CD4-positive, alpha-beta T cell treated with Interleukin-4 for 1 hour (primary cell): ENCODE measurements around the gene SLC43A2.

Source experiments
- DNase-seq, 2 donors: peaks; one replicate each; pipeline ENCODE4 v3.0.0-alpha.2; 2020 to 2022

Gene SLC43A2

DNA sequence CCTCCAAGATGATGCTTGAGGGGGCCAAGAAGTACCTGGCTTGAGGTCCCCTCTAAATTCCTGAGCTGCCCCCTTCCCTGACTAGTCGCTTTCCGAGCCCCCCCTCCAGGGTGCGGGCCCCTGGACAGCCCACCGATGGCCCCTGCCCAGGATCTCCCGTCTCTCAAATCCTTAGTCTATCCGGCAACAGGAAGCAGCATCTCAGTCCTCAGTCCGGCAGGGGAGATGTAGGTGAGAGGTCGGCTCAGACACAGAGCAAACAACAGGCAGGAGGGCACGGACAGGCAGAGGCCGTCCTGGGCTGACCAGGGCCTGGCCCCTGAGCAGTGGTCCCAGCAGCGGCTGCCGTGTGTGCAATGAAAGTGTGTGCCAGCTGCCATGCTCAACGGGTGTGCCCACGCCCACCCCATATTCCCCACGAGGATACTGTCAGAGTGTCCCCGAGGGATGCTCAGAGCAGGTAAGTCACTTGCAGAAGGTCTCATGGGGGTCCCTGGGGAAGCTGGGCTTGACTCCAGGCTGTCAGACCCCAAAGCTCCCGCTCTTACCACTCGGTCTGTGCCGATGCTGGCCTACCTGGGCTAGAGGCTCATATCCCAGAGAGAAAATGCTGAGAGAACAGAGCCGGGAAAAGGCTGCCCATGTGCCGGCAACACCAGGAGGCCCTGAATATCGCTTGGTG lies 7.2 kb downstream of the SLC43A2 start:
- DNase-seq, result no peak

- no peak for DNase-seq
Measured at GRCh38 chr17:1620486-1620885, 8.1 kb downstream of the SLC43A2 start.

DNA sequence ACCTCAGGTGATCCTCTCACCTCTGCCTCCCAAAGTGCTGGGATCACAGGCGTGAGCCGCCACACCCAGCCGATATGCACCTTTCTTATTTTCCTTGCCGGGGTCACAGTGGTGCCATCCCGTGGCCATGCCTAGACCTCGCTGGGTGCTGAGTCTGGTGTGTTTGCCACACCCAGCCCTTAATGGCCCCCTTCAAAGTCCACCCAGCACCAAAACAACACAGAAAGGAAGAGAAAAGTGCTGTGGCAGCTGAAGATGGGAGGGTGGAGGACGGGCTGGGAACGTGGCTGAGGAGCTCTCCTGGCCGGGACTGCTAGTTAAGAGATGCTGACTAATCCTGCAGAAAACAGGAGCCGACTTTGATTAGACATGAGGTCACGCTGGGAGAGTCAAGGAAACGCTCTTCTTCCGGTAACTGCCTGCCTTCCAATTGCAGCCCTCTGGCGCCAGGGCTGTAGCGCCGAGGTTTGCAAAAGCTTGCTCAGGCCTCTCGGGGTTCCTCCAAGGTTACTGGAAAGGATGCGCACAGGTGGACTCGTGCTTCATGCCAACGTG lies 10.9 kb downstream of the SLC43A2 start:
- DNase-seq, result no peak

- DNase-seq, result no peak
Measured at GRCh38 chr17:1616101-1616500, 12.5 kb downstream of the SLC43A2 start.

DNA sequence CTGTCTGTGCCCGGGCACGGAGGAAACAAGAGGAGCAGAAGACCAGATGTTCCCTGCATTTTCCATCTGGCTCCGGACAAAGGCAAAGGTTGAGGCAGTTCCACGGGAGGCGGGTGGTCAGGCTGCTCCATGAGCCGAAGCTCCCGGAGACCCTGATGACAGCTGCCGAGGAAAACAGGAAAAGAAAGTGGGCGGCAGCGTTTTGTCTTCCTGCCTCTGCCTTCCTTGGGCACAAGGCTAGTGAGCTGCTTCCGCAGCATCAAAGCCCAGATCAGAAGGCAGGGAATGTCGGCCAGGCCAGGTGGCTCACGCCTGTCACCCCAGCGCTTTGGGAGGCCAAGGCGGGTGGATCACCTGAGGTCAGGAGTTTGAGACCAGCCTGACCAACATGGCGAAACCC lies 16.2 kb downstream of the SLC43A2 start:
- DNase-seq, result no peak

- no peak for DNase-seq
Measured at GRCh38 chr17:1611715-1612114, 16.9 kb downstream of the SLC43A2 start.

DNA sequence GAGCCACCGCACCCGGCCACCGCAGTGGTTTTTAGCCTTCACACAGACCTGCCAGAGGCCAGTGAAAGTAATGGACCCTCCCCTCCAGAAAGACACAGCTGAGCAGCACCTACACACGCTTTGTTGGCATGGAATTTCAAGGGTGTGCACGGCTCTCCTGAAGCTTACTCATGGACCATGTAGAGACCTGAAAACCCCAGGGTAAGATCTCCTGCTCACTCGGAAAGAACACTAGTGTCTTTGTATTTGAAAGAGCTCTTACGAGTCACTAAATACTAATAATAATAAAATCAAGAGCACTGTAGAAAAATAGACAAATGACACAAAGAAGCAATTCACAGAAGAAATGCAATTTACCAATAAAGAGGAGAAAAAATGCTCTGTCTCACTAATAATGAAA lies 20.0 kb downstream of the SLC43A2 start:
- no peak for DNase-seq

DNA sequence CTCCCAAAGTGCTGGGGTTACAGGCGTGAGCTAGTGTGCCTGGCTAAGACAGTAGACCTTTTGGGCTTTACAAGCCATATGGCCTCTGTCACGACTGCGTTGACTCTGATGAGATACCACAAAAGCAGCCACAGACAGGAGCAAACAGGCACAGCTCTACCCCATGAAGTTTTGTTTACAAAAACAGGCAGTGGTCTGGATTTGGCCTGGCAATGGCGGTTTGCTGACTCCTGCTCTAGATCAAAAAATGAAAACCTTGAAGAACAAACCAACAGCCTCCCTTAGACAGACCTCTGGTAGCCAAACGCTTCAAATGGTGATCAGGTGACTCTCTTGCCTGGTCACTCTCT lies 20.7 kb downstream of the SLC43A2 start:
- no peak for DNase-seq

DNA sequence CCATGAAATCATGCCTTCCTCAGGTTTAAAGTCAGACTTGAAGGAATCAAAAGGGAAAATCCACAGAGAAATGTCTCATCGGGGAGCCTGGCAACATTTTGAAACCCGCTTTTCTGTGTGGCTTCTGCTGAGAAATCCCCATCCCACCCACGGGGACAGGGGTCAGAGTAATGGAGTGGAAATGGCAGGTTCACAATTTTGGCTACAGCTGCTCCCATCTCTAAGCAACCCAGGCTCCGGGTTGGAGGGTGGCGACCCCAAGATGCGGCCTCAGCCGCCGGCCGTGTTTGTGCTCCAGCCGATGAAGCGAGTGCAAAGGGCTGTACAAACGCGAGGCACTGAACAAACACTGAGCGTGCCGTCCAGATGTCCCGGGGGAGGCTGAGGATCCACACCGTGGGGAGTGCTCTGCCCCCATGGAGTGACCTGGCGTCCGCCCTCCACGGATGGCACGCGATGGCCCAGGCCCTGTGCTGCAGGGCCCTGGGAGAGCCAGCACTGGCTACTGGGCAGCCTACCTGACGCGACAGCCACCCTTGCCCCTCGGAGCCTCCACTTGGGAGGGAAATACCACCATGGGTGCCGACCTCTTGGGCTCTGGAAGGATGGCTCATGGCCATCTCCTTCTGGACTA lies 22.2 kb downstream of the SLC43A2 start:
- DNase-seq, result no peak

DNA sequence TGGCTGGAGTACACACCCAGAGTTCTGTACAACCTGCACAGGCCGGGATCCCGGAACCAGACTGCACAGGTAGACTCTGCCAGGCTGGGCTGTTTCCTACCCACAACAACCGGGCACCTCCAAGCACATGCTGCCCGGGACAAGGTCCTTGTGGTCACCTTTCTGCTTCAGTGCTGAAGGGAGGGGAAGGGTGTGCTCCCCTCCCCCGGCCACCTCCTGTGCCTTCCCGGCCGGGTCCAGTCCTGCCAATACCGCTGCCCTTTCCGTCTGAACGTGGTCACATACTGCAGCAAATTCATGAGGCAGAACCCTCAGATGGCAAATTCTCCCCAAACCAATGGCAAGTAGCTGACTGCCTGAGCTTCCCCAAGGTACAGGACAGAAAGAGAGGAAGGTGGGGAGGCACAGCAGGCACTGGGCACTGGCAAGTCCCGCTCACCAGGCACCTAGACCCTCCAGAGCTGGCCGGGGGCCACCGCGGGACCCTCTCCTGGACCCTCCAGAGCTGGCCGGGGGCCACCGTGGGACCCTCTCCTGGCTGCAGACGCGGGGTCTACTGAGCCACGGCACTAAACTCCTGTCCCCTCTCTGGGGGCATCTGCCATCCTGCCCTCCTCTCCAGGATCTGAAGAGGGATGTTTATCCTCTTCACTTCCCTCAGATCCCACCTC lies 22.8 kb downstream of the SLC43A2 start:
- no peak for DNase-seq

DNA sequence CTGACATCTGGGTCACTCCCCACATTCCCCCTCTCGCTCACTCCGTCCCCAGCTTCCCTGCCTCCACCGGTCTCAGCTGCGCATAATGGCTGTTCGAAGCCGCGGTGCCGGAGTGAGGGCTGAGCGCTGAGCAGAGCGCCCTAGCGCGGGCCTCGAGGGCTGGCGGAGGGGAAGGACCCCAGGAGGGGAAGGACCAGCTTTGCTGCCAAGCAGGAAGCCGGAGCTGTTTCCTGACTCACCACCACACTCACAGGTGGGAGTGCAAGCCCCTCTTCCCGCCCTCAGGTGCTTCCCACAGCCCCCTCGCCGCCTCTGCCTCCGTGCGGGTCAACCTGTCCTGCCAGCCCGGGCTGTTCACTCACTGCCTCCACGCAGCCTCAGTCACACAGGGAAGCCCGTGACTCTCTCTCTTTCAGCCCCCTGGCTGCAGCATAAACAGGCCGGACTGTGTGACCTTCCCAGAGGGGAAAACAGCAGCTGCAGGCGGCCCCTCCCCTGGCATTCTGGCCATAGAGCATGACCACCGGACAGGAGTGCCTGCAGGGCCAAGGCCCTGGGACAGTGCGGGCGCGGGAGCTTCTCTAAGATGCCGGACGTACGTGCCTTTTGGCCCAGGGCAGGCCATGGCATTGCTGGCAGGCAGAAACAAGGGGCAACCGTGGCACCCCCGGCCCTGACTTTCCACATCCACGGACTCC lies 23.7 kb downstream of the SLC43A2 start:
- DNase-seq, result no peak

DNA sequence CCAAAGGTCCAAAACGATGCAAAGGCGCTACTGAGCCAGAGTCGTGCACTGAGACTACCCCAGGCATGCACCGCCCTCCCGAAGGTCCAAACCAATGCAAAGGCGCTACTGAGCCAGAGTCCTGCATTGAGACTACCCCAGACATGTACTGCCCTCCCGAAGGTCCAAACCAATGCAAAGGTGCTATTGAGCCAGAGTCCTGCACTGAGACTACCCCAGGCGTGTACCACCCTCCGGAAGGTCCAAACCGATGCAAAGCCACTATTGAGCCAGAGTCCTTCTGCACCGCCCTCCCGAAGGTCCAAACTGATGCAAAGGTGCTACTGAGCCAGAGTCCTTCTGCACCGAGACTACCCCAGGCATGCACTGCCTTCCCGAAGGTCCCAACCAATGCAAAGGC lies 27.1 kb downstream of the SLC43A2 start:
- DNase-seq, result no peak

- DNase-seq, result no peak
Measured at GRCh38 chr17:1598399-1599095, 30.1 kb downstream of the SLC43A2 start.

DNA sequence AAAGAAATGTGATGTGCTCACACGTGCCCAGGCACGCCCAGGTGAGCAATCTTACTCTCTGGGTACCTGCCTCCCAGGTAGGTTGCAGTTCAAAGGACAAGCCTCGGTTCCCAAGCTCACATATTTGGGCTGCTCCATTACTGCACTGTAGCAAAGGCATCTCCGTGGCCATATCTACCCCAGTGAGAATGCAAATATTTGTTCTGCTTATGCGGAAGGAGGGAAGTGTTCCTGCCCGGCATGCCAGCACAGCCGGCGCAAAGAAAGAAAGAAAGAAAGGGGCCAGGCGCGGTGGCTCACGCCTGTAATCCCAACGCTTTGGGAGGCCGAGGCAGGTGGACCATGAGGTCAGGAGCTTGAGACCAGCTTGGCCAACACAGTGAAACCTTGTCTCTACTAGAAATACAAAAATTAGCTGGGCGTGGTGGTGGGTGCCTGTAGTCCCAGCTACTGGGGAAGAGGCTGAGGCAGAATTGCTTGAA lies 30.7 kb downstream of the SLC43A2 start:
- DNase-seq, result no peak

- DNase-seq, result no peak
Measured at GRCh38 chr17:1593630-1593931, 35.1 kb downstream of the SLC43A2 start.

- peak in 1 of 2 donors; percentile 77 for DNase-seq
Measured at GRCh38 chr17:1592751-1593629, 35.6 kb downstream of the SLC43A2 start.

DNA sequence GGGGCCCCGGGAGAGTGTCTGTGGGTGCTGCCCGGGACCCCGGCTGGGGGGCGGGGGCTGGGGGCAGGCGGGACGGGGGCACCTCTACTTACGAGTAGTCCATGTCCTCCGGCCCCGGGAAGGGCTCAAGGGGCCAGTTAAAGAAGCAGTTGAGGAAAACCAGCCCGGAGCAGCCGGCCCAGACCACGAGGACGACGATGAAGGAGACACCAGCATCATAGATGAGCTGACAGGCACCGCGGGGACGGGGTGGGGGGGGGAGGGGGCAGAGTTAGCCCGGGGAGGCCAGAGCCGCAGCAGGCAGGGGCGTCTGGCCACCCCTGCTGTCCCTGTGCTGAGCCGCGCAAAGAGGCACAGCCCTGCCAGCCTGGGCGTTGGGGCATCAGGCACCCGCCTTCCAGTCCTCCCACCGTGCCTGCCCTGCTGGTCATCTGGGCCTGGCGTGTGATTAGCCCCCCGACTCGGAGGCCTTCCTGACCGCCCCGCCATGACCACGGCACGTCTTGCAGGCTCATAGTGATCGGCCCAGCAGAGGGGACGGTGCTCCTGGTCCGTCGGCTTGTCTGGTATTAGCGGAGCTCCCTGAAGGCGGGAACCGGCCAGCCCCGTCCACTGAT lies 37.1 kb downstream of the SLC43A2 start:
- DNase-seq, result no peak

GRCh38 chr17:1590747-1591473 lies 37.7 kb downstream of the SLC43A2 start:
- DNase-seq, result no peak

DNA sequence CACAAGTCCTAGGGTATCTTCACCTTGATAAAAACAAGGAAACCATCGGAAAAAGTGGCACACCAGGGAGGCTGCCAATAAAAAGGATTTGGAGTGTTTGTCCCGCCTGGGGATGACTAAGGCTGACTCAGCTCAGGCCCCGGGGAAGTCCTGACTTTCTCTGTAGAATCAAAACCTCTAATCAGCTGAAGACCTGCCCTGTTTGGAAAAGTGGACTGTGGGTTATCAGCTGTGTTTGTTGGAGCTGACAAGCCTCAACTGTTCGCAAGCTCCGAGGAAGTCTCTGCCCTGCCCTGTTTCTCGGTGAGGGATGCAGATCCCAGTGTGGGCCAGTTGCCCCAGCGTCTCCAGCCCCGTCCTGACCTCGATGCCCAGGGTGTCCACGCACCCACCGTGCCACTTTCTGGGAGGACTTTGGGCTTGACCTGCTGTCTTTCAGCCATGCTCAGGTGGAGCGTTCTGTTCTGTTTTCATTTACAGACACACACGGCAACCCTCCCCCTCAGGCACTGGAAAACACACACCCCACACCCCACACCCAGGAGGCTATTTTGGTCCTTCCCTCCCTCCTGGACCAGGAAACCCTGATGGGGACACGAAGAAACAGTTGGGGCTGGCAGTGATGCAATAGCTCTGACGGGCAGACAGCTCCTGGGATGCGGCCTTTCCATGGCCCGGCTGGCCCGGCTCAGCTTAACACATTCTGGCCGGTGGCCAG lies 38.4 kb downstream of the SLC43A2 start:
- DNase-seq, result peak in 1 of 2 donors; percentile 72
